CD14-positive monocyte (primary cell): ENCODE data around the gene ST3GAL4. TPM values are rescaled to one million over a fixed set of nuclear protein-coding genes. Genes with fewer than 3 reads are reported as not detected.

Source experiments
- DNase-seq, 3 donors: peaks; one replicate each; pipeline ENCODE4 v3.0.0-alpha.2; 2011 to 2022
- H2AFZ ChIP-seq: 2 replicates; pipeline ENCODE4 v1.6.0; 2012; ENCODE audit warnings: mild to moderate bottlenecking, low read depth, low read length, inconsistent platforms; ENCODE audit not compliant: insufficient read depth, poor library complexity, severe bottlenecking
- H3K27ac ChIP-seq, 2 donors: 1 replicate in 1 of 2; 2 replicates in 1 of 2; pipeline ENCODE4 v1.5.1; 2012 to 2013; ENCODE audit warnings: low read length in 2 of 2, control low read depth in 1 of 2, inconsistent platforms in 1 of 2, low read depth in 1 of 2, mild to moderate bottlenecking in 1 of 2
- H3K27me3 ChIP-seq, 2 donors: one replicate each; pipeline versions ENCODE4 v1.6.0 to v1.6.1; 2011 to 2013; ENCODE audit warnings: low read length in 2 of 2; ENCODE audit not compliant: control insufficient read depth in 2 of 2, insufficient read depth in 2 of 2
- H3K36me3 ChIP-seq, 2 donors: replicated peaks in 1 of 2; 1 replicate in 1 of 2; 2 replicates in 1 of 2; pipeline versions ENCODE4 v1.5.1 to v1.6.1; 2012 to 2013; ENCODE audit warnings: low read length in 2 of 2, control low read depth in 1 of 2, inconsistent platforms in 1 of 2, mild to moderate bottlenecking in 1 of 2; ENCODE audit not compliant: insufficient read depth in 2 of 2, control insufficient read depth in 1 of 2
- H3K4me1 ChIP-seq, 2 donors: 1 replicate in 1 of 2; 2 replicates in 1 of 2; pipeline versions ENCODE4 v1.5.1 to v1.6.1; 2012 to 2013; ENCODE audit warnings: low read length in 2 of 2, control low read depth in 1 of 2, inconsistent platforms in 1 of 2, mild to moderate bottlenecking in 1 of 2, moderate library complexity in 1 of 2; ENCODE audit not compliant: insufficient read depth in 2 of 2, control insufficient read depth in 1 of 2
- H3K4me2 ChIP-seq: replicated peaks from 2 replicates; pipeline ENCODE3; 2012; ENCODE audit warnings: low read length, moderate library complexity, mild to moderate bottlenecking; ENCODE audit not compliant: poor library complexity, severe bottlenecking; ENCODE audit errors: extremely low read depth
- H3K4me3 ChIP-seq, 3 experiments: fragments of 200-600 bp in 1 of 3; sonication (generic) in 1 of 3; replicated peaks in 1 of 3; 1 replicate in 2 of 3; 2 replicates in 1 of 3; pipeline ENCODE4 v1.5.1; 2011 to 2013; ENCODE audit warnings: low read length in 3 of 3, mild to moderate bottlenecking in 3 of 3, control low read depth in 2 of 3, low read depth in 2 of 3, inconsistent platforms in 1 of 3, moderate library complexity in 1 of 3
- H3K79me2 ChIP-seq: 2 replicates; pipeline ENCODE4 v1.6.0; 2012; ENCODE audit warnings: mild to moderate bottlenecking, control low read depth, inconsistent platforms, low read length, moderate library complexity; ENCODE audit not compliant: insufficient read depth
- H3K9ac ChIP-seq: 2 replicates; pipeline ENCODE4 v1.6.0; 2017; ENCODE audit warnings: low read length, mild to moderate bottlenecking; ENCODE audit not compliant: insufficient read depth, poor library complexity, severe bottlenecking
- H3K9me3 ChIP-seq, 2 donors: replicated peaks in 1 of 2; 1 replicate in 1 of 2; 2 replicates in 1 of 2; pipeline versions ENCODE4 v1.5.1 to v1.6.1; 2012 to 2013; ENCODE audit warnings: low read length in 2 of 2, control low read depth in 1 of 2; ENCODE audit not compliant: control insufficient read depth in 1 of 2, insufficient read depth in 1 of 2
- H4K20me1 ChIP-seq: 2 replicates; pipeline ENCODE4 v1.6.0; 2012; ENCODE audit warnings: mild to moderate bottlenecking, low read length, control low read depth, moderate library complexity; ENCODE audit not compliant: insufficient read depth
- H3K27ac Mint-ChIP-seq, 7 donors: one replicate each; pipeline ENCODE4 v1.8.0; 2020; ENCODE audit warnings: mild to moderate bottlenecking in 7 of 7, mixed read lengths in 7 of 7, moderate library complexity in 6 of 7, inconsistent platforms in 2 of 7
- H3K27me3 Mint-ChIP-seq, 3 donors: one replicate each; pipeline ENCODE4 v1.8.0; 2021 to 2022; ENCODE audit warnings: low read depth in 3 of 3, mild to moderate bottlenecking in 3 of 3, mixed read lengths in 3 of 3, moderate library complexity in 3 of 3, inconsistent platforms in 1 of 3
- H3K36me3 Mint-ChIP-seq, 2 donors: one replicate each; pipeline ENCODE4 v1.8.0; 2020; ENCODE audit warnings: mixed read lengths in 2 of 2, inconsistent platforms in 1 of 2, mild to moderate bottlenecking in 1 of 2
- H3K4me1 Mint-ChIP-seq: one replicate; pipeline ENCODE4 v1.8.0; 2020; ENCODE audit warnings: mild to moderate bottlenecking, mixed read lengths
- H3K4me3 Mint-ChIP-seq, 2 donors: one replicate each; pipeline ENCODE4 v1.8.0; 2020; ENCODE audit warnings: mild to moderate bottlenecking in 2 of 2, mixed read lengths in 2 of 2, moderate library complexity in 1 of 2
- H3K9me3 Mint-ChIP-seq, 7 donors: one replicate each; pipeline ENCODE4 v1.8.0; 2020 to 2022; ENCODE audit warnings: mixed read lengths in 7 of 7, mild to moderate bottlenecking in 6 of 7, moderate library complexity in 6 of 7, inconsistent platforms in 2 of 7
- WGBS: methylation state at CpG from one replicate; pipeline ENCODE4 v1.1.5; 2013; ENCODE audit warnings: missing lambda C conversion rate; ENCODE audit not compliant: insufficient coverage; 5-methylcytosine and 5-hydroxymethylcytosine counted together
- intact Hi-C, 2 donors: fragments of 100-400 bp; cut with micrococcal nuclease; formaldehyde crosslinking; loops; one replicate each; pipeline versions ENCODE4 v1.15.0 to v1.15.1; 2023
- polyA plus RNA-seq, 3 donors: library from polyadenylated mRNA; depleted of rRNA in 1 of 3; unstranded in 2 of 3; stranded (reverse) in 1 of 3; fragments of 300-500 nt in 2 of 3; fragments of >200 nt in 1 of 3; fragmentation: Illumina TruSeq in 2 of 3; gene quantifications; 1 replicate in 2 of 3; 2 replicates in 1 of 3; pipeline ENCODE4 v1.2.3, GENCODE V29; 2012 to 2021
- TF ChIP-seq, protein P1 (sequence below): fragments of 200-600 bp; IDR thresholded peaks from one replicate; pipeline ENCODE4 v1.8.0; 2022; ENCODE audit warnings: antibody characterized with exemption, mild to moderate bottlenecking

Gene ST3GAL4
- polyA plus RNA-seq, 3 donors: 7.8 to 14.3 (median 10.1) TPM

DNA sequence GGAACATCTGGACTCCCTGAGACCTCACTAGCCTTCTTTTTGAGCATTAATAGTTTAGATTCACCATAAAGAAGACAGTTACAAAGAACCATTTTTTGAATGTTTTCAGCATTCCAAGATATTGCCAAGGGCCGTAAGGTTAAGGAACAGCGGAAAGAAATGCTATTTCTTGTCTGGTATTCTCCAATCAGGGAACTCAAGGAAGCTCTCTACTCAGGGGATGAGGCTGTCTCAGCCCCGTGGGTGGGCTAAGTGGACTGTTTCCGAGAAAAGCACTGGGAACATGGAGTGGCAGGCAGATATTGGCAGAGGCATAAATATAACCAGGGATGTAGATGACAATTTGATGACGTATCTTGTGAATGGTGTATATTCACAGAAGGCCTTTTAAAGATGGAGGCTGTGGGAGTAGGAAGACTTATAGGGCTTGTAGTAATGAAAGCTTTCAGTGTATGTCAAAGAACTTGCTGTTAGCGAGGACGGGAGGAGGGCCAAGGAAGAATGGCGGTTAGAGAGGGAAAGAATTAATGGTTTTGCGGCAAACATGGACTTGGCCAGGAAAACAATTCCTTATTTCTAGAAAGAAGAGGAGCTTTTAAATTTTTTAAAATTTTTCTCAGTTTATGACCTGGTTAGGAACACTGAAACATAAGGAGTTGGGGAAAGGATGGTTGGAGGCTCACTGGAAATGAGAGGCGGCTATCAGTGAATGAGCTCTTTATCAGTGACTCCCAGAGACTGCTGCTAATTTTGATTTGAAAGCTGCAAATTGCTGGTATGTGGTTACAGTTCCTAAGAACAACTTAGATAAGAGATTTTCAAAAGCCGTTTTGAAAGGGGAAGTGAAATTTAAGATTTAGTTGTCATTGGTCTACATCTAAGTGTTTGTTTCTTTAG, 64.6 kb downstream of the ST3GAL4 start:
- Histone ChIP-seq H3K27me3 (no peaks in the 10 kb centered on the region), H3K27ac (no peak overlapping the region), H2AFZ (peak overlapping the region; percentile 62), H3K79me2 (no peaks in the 10 kb centered on the region), H3K9ac (no peak overlapping the region), H3K36me3 (peaks cover 0 to 5% of the 10 kb centered on the region in 2 donors), H3K9me3 (no peaks in the 10 kb centered on the region), H3K4me3 (no peak overlapping the region), H3K4me1 (peaks cover 21 to 32% of the 10 kb centered on the region in 2 donors), H3K4me2 (peak overlapping the region; percentile 37), H4K20me1 (no peaks in the 10 kb centered on the region)
- H3K9me3 Mint-ChIP-seq: no peaks in the 10 kb centered on the region
- peak in 1 of 3 donors; percentile 49 for DNase-seq
- WGBS: 44% methylated on average over 6 of the region's 11 CpGs
- peaks cover 0 to 3% (median 0%) of the 10 kb centered on the region in 3 donors for H3K27me3 Mint-ChIP-seq
- TF ChIP-seq, protein P1, sequence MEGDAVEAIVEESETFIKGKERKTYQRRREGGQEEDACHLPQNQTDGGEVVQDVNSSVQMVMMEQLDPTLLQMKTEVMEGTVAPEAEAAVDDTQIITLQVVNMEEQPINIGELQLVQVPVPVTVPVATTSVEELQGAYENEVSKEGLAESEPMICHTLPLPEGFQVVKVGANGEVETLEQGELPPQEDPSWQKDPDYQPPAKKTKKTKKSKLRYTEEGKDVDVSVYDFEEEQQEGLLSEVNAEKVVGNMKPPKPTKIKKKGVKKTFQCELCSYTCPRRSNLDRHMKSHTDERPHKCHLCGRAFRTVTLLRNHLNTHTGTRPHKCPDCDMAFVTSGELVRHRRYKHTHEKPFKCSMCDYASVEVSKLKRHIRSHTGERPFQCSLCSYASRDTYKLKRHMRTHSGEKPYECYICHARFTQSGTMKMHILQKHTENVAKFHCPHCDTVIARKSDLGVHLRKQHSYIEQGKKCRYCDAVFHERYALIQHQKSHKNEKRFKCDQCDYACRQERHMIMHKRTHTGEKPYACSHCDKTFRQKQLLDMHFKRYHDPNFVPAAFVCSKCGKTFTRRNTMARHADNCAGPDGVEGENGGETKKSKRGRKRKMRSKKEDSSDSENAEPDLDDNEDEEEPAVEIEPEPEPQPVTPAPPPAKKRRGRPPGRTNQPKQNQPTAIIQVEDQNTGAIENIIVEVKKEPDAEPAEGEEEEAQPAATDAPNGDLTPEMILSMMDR: no peak
- peaks cover 0 to 2% of the 10 kb centered on the region in 2 donors for H3K36me3 Mint-ChIP-seq
- peak overlapping the region in 3 of 7 donors; percentile 7 to 24 (median 23) for H3K27ac Mint-ChIP-seq
- H3K4me1 Mint-ChIP-seq: peaks cover 30% of the 10 kb centered on the region
- H3K4me3 Mint-ChIP-seq: peak overlapping the region; percentile 42 to 54
- intact Hi-C loops: no loop called here

DNA sequence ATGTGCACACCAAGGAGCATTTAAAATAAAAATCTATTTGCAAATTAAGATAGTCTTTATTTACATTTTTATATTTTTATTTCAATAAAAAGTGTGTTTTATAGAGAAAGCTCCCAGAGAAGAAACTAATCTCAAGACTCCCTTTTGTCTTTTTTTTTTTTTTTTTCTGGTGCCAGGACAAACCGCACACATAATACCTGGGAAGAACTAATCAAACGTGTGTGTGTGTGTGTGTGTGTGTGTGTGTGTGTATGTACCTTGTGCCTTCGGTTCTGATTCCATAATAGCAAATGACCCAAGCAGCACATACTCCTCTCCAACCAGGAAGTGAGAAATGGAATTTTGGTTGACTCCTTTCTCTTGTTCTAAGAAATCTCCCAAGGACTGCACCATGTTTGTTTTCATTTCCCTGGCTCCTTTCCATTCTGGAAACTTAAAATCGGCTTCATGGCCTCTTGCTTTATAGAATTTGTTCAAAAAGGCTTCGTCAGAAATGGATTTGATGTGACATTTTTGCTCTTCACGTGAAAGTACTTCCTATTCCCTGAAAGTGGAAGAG, 65.3 kb downstream of the ST3GAL4 start:
- H3K79me2 ChIP-seq: no peaks in the 10 kb centered on the region
- peaks cover 21 to 32% of the 10 kb centered on the region in 2 donors for H3K4me1 ChIP-seq
- H3K27ac ChIP-seq: no peak overlapping the region
- TF ChIP-seq, protein P1: no peak
- no peaks in the 10 kb centered on the region for H4K20me1 ChIP-seq
- Mint-ChIP-seq H3K9me3 (no peaks in the 10 kb centered on the region), H3K4me3 (no peak overlapping the region), H3K27ac (peak overlapping the region in 1 of 7 donors; percentile 36), H3K27me3 (peaks cover 0 to 3% (median 0%) of the 10 kb centered on the region in 3 donors), H3K4me1 (peaks cover 29% of the 10 kb centered on the region), H3K36me3 (no peaks in the 10 kb centered on the region)
- H3K4me2 ChIP-seq: peak overlapping the region; percentile 37
- no peak overlapping the region for H3K9ac ChIP-seq
- no CpG with 5 or more reads among the region's 6 CpGs for WGBS
- H3K36me3 ChIP-seq: no peaks in the 10 kb centered on the region
- no peak for DNase-seq
- H3K4me3 ChIP-seq: no peak overlapping the region
- no peaks in the 10 kb centered on the region for H3K27me3 ChIP-seq
- H3K9me3 ChIP-seq: no peaks in the 10 kb centered on the region
- H2AFZ ChIP-seq: peak overlapping the region; percentile 24
- intact Hi-C loops: no loop called here
